ENCODE measurements around the gene PTPRN2. TPM values are rescaled to one million over a fixed set of nuclear protein-coding genes. Genes with fewer than 3 reads are reported as not detected.

Gene PTPRN2
- total and polyA plus RNA-seq, 8 donors: 12.2 to 49.2 (median 31.8) TPM

- ATAC-seq: no peak
- no peaks in the 10 kb centered on the region for H3K9me3 ChIP-seq
- H3K36me3 ChIP-seq: no peaks in the 10 kb centered on the region
- intact Hi-C loops (cut with DNase I): no loop called here
- peak in 1 of 6 donors; percentile 51 for DNase-seq
- no peak for TF ChIP-seq CTCF (IDR thresholded peaks at IDR 0.05)
- H3K4me3 ChIP-seq: no peak overlapping the region
- no peaks in the 10 kb centered on the region for H3K27me3 ChIP-seq
- H3K27ac ChIP-seq: no peak overlapping the region
- no peaks in the 10 kb centered on the region for H3K4me1 ChIP-seq
- FAIRE-seq: no peak
- 85 to 87% methylated on average over 36 to 39 of the region's 39 CpGs for WGBS, 2 donors
Measured at GRCh38 chr7:157793973-157794745, 793.5 kb downstream of the PTPRN2 start.

- no peak for TF ChIP-seq CTCF (IDR thresholded peaks at IDR 0.05)
- FAIRE-seq (no peak), DNase-seq (peak in 1 of 6 donors; percentile 26), ATAC-seq (no peak)
- Histone ChIP-seq H3K27me3 (no peaks in the 10 kb centered on the region), H3K4me3 (no peak overlapping the region), H3K9me3 (no peaks in the 10 kb centered on the region), H3K4me1 (no peaks in the 10 kb centered on the region), H3K27ac (no peak overlapping the region), H3K36me3 (no peaks in the 10 kb centered on the region)
- intact Hi-C loops (cut with DNase I): no loop called here
- WGBS, 2 donors: 80 to 84% methylated on average over 10 of the region's 10 CpGs
Measured at GRCh38 chr7:157793087-157793353, 794.6 kb downstream of the PTPRN2 start.

- ATAC-seq: no peak
- Histone ChIP-seq H3K4me3 (no peak overlapping the region), H3K4me1 (no peaks in the 10 kb centered on the region), H3K36me3 (no peaks in the 10 kb centered on the region), H3K27ac (no peak overlapping the region), H3K27me3 (no peaks in the 10 kb centered on the region), H3K9me3 (no peaks in the 10 kb centered on the region)
- intact Hi-C loops (cut with DNase I): no loop called here
- TF ChIP-seq CTCF (IDR thresholded peaks at IDR 0.05): no peak
- DNase-seq: peak in 1 of 6 donors; percentile 41
- FAIRE-seq: no peak
- 87 to 88% methylated on average over 35 of the region's 35 CpGs for WGBS, 2 donors
Measured at GRCh38 chr7:157792241-157793086, 795.2 kb downstream of the PTPRN2 start.

GRCh38 chr7:157791666-157792065 lies 796.0 kb downstream of the PTPRN2 start:
- Histone ChIP-seq H3K4me1 (no peaks in the 10 kb centered on the region), H3K27ac (no peak overlapping the region), H3K36me3 (no peaks in the 10 kb centered on the region), H3K27me3 (no peaks in the 10 kb centered on the region), H3K9me3 (no peaks in the 10 kb centered on the region), H3K4me3 (no peak overlapping the region)
- FAIRE-seq (no peak), DNase-seq (no peak), ATAC-seq (no peak)
- 94% methylated on average over 16 of the region's 16 CpGs for WGBS, 2 donors
- TF ChIP-seq CTCF (IDR thresholded peaks at IDR 0.05): no peak
- intact Hi-C loops (cut with DNase I): no loop called here

GRCh38 chr7:157791261-157791660 lies 796.4 kb downstream of the PTPRN2 start:
- H3K27me3 ChIP-seq: no peaks in the 10 kb centered on the region
- ATAC-seq (no peak), FAIRE-seq (no peak), DNase-seq (peak in 1 of 6 donors; percentile 37)
- no peaks in the 10 kb centered on the region for H3K9me3 ChIP-seq
- no peaks in the 10 kb centered on the region for H3K4me1 ChIP-seq
- H3K4me3 ChIP-seq: no peak overlapping the region
- no peak overlapping the region for H3K27ac ChIP-seq
- 93 to 94% methylated on average over 22 to 23 of the region's 23 CpGs for WGBS, 2 donors
- H3K36me3 ChIP-seq: no peaks in the 10 kb centered on the region
- intact Hi-C loops (cut with DNase I): no loop called here
- no peak for TF ChIP-seq CTCF (IDR thresholded peaks at IDR 0.05)
